Measurements from ENCODE around the gene LGALS7B.
A peak's percentile ranks its signal among the peaks of the same experiment; 100 is the strongest.
"Not testable (repeated sequence)": the region's sequence is repeated elsewhere in the genome, so short reads cannot be mapped to it uniquely, and the experiment has no call there.

Gene LGALS7B

DNA sequence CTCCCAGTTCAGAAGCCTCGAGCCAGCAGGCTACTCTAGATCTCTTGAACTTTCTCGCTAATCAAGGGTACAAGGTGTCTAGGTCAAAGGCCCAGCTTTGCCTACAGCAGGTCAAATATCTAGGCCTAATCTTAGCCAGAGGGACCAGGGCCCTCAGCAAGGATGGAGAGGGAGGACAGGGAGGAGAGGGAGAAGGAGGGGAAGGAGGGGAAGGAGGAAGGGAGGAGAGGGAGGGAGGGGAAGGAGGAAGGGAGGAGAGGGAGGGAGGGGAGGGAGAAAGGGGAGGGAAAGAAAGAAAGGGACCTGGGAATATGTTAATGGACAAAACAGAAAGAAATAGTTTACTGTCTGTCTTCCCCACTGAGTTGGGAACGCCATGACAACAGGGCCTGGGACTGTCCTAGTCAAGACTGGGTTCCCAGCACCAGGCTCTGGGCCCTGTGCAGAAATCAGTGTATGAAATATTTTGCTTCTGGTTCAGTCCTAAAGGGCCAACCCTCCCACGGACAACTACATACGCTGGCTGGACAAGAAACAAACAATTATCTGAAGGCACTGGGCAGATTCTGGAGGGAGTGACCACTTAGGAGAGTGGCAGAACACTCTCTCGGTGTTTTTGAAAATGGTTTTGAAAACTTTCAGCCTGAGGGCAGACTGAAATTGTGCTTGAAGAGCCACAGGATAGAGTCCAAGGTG is 38.0 kb downstream of the LGALS7B start:
- TF ChIP-seq, protein P1, sequence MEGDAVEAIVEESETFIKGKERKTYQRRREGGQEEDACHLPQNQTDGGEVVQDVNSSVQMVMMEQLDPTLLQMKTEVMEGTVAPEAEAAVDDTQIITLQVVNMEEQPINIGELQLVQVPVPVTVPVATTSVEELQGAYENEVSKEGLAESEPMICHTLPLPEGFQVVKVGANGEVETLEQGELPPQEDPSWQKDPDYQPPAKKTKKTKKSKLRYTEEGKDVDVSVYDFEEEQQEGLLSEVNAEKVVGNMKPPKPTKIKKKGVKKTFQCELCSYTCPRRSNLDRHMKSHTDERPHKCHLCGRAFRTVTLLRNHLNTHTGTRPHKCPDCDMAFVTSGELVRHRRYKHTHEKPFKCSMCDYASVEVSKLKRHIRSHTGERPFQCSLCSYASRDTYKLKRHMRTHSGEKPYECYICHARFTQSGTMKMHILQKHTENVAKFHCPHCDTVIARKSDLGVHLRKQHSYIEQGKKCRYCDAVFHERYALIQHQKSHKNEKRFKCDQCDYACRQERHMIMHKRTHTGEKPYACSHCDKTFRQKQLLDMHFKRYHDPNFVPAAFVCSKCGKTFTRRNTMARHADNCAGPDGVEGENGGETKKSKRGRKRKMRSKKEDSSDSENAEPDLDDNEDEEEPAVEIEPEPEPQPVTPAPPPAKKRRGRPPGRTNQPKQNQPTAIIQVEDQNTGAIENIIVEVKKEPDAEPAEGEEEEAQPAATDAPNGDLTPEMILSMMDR (IDR thresholded peaks at IDR 0.05; ENCODE audit: low read depth, low read length, poor library complexity, severe bottlenecking): no peak
- no peak for TF ChIP-seq EZH2phosphoT487 (IDR thresholded peaks at IDR 0.05; ENCODE audit: borderline replicate concordance, low read length)
- no peak overlapping the region for H3K27ac ChIP-seq (ENCODE audit: low read depth, low read length)
- peaks cover 18% of the 10 kb centered on the region for H3K79me2 ChIP-seq (ENCODE audit: control insufficient read depth, low read length)

DNA sequence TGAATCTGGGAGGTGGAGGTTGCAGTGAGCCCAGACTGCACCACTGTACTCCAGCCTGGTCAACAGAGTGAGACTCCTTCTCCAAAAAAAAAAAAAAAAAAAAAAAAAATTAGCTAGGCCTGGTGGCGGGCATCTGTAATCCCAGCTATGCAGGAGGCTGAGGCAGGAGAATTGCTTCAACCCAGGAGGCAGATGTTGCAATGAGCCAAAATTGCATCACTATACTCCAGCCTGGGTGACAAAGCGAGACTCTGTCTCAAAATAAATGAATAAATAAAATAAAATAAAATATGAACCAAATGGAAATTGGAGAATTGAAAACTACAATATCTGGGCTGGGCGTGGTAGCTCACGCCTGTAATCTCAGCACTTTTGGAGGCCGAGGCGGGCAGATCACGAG is 40.2 kb downstream of the LGALS7B start:
- H3K36me3 ChIP-seq (ENCODE audit: control insufficient read depth, low read length): peaks cover 41% of the 10 kb centered on the region
- peaks cover 26% of the 10 kb centered on the region for H3K4me1 ChIP-seq (ENCODE audit: control insufficient read depth, low read length)
- not testable (repeated sequence) for H3K27me3 ChIP-seq (ENCODE audit: control insufficient read depth, low read length); H3K4me3 ChIP-seq (ENCODE audit: low read length); H4K20me1 ChIP-seq (ENCODE audit: control insufficient read depth, insufficient read depth, low read depth, low read length); H3K9me2 ChIP-seq (replicated peaks; ENCODE audit: control insufficient read depth, low read length); H3K4me2 ChIP-seq (ENCODE audit: low read length); H3K27ac ChIP-seq (ENCODE audit: low read depth, low read length); H3F3A ChIP-seq (ENCODE audit: control insufficient read depth, insufficient read depth); H3K9me3 ChIP-seq (ENCODE audit: control insufficient read depth, insufficient read depth, low read length)
- H3K79me2 ChIP-seq (ENCODE audit: control insufficient read depth, low read length): peaks cover 18% of the 10 kb centered on the region

More for the DNA sequence above, 38.0 kb downstream of the LGALS7B start:
- Histone ChIP-seq H4K20me1 (ENCODE audit: control insufficient read depth, insufficient read depth, low read depth, low read length) (no peaks in the 10 kb centered on the region), H3K9me3 (ENCODE audit: control insufficient read depth, insufficient read depth, low read length) (peaks cover 4% of the 10 kb centered on the region; the same call in 1 of the 2 replicates), H3K4me1 (ENCODE audit: control insufficient read depth, low read length) (peaks cover 14% of the 10 kb centered on the region), H3K4me3 (ENCODE audit: low read length) (no peak overlapping the region), H3K4me2 (ENCODE audit: low read length) (no peak overlapping the region), H3K27me3 (ENCODE audit: control insufficient read depth, low read length) (no peaks in the 10 kb centered on the region), H3K9me2 (replicated peaks; ENCODE audit: control insufficient read depth, low read length) (no peaks in the 10 kb centered on the region), H3K36me3 (ENCODE audit: control insufficient read depth, low read length) (peaks cover 53% of the 10 kb centered on the region), H3F3A (ENCODE audit: control insufficient read depth, insufficient read depth) (no peaks in the 10 kb centered on the region)

DNA sequence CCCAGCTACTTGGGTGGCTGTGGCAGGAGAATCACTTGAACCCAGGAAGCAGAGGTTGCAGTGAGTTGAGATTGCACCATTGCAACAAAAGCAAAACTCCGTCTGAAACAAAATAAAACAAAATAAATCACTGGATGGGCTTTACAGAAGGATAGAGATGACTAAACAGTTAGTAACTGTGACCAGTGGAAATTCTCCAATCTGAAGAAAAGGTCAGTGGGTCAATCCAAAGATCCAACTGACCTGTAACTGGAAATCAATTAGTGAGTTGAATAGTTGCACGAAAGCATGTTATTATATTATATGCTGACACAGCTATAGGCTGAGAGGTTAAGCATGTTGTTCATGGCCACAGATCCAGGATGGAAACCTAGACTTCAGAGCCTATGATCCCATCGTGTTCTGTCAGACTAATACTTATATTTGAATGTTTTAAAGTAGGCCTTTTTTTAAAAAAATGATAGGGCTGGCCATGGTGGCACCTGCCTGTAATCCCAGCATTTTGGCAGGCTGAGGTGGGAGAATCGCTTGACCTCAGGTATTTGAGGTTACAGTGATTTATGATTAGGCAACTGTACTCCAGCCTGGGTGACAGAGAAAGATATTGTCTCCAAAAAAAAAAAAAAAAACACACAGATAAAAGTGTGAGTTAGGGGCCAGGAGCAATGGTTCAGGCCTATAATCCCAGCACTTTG is 41.2 kb downstream of the LGALS7B start:
- Histone ChIP-seq H3K9me2 (replicated peaks; ENCODE audit: control insufficient read depth, low read length) (no peaks in the 10 kb centered on the region), H3K4me3 (ENCODE audit: low read length) (peak overlapping the region; percentile 95), H3K27me3 (ENCODE audit: control insufficient read depth, low read length) (no peaks in the 10 kb centered on the region), H3K79me2 (ENCODE audit: control insufficient read depth, low read length) (peaks cover 18% of the 10 kb centered on the region), H3K4me1 (ENCODE audit: control insufficient read depth, low read length) (peaks cover 26% of the 10 kb centered on the region), H3F3A (ENCODE audit: control insufficient read depth, insufficient read depth) (peaks cover 17% of the 10 kb centered on the region), H3K36me3 (ENCODE audit: control insufficient read depth, low read length) (peaks cover 41% of the 10 kb centered on the region), H3K4me2 (ENCODE audit: low read length) (peak overlapping the region; percentile 98), H3K9me3 (ENCODE audit: control insufficient read depth, insufficient read depth, low read length) (no peaks in the 10 kb centered on the region), H4K20me1 (ENCODE audit: control insufficient read depth, insufficient read depth, low read depth, low read length) (no peaks in the 10 kb centered on the region), H3K27ac (ENCODE audit: low read depth, low read length) (no peak overlapping the region)
- TF ChIP-seq, protein P1 (IDR thresholded peaks at IDR 0.05; ENCODE audit: low read depth, low read length, poor library complexity, severe bottlenecking): no peak
- no peak for TF ChIP-seq EZH2phosphoT487 (IDR thresholded peaks at IDR 0.05; ENCODE audit: borderline replicate concordance, low read length)

DNA sequence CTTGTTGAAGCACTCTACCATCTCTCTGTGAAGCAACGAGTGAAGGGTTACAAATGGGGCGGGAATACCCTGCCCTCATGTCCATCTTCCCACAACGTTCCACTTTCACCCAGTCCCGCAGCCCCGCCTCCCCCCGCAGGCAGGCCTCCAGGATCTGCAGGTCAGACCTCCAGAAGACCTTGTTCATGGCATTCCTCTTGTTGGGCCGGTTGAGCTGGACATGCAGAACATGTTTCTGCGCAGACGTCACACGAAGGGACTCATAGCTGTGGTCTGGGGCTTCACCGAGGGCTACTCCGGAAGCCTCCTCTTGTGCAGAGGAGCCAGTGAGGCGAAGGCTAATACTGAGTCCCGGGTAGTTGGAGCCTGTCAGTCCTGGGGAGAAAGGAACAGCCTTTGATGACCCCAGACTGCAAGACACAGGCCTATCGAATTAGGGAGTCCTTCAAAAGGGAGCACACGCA is 42.2 kb downstream of the LGALS7B start:
- Histone ChIP-seq H3K4me2 (ENCODE audit: low read length) (peak overlapping the region; percentile 98), H3F3A (ENCODE audit: control insufficient read depth, insufficient read depth) (peaks cover 27% of the 10 kb centered on the region), H4K20me1 (ENCODE audit: control insufficient read depth, insufficient read depth, low read depth, low read length) (no peaks in the 10 kb centered on the region), H3K4me1 (ENCODE audit: control insufficient read depth, low read length) (peaks cover 26% of the 10 kb centered on the region), H3K9me3 (ENCODE audit: control insufficient read depth, insufficient read depth, low read length) (no peaks in the 10 kb centered on the region), H3K36me3 (ENCODE audit: control insufficient read depth, low read length) (peaks cover 47% of the 10 kb centered on the region), H3K27ac (ENCODE audit: low read depth, low read length) (peak overlapping the region; percentile 60), H3K79me2 (ENCODE audit: control insufficient read depth, low read length) (peaks cover 18% of the 10 kb centered on the region), H3K27me3 (ENCODE audit: control insufficient read depth, low read length) (no peaks in the 10 kb centered on the region), H3K9me2 (replicated peaks; ENCODE audit: control insufficient read depth, low read length) (no peaks in the 10 kb centered on the region), H3K4me3 (ENCODE audit: low read length) (peak overlapping the region; percentile 95)
- TF ChIP-seq EZH2phosphoT487 (IDR thresholded peaks at IDR 0.05; ENCODE audit: borderline replicate concordance, low read length): no peak
- TF ChIP-seq, protein P1 (IDR thresholded peaks at IDR 0.05; ENCODE audit: low read depth, low read length, poor library complexity, severe bottlenecking): no peak
